GM21717 (cell line): ENCODE results near the gene RYR1.

Source experiments
- ATAC-seq: cut with Tn5 transposase; IDR thresholded peaks from one replicate; pipeline ENCODE4 v1.9.1; 2021; ENCODE audit warnings: mild to moderate bottlenecking, moderate library complexity; ENCODE audit not compliant: unreplicated experiment

Gene RYR1

GRCh38 chr19:38433268-38433733 lies at the start of gene RYR1:
TSS of gene RYR1 (plus strand) at chr19:38433691. CDS start at chr19:38433830, 139 bp downstream.
- ATAC-seq = no peak

DNA sequence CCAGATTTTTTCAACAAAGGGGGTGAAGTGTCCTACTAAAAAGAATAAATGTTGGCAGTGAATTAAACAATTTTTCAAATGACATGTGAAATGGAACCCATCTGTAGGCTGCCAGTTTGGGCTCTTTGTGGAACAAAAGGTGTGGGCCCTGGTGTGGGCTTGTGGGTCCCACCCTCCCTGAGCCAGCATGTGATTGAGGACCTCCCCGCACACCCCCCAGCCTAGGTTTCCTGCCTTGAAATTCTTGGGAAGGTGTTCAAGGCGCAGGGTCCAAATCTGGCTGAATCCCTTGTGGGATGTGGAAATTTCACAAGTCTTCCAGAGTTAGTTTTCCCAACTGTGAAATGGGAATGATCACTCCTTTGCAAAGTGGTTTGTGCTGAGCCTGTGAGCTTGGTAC lies 49.7 kb upstream of the RYR1 start:
- ATAC-seq = no peak

GRCh38 chr19:38384209-38385027 lies 49.1 kb upstream of the RYR1 start:
- no peak for ATAC-seq

DNA sequence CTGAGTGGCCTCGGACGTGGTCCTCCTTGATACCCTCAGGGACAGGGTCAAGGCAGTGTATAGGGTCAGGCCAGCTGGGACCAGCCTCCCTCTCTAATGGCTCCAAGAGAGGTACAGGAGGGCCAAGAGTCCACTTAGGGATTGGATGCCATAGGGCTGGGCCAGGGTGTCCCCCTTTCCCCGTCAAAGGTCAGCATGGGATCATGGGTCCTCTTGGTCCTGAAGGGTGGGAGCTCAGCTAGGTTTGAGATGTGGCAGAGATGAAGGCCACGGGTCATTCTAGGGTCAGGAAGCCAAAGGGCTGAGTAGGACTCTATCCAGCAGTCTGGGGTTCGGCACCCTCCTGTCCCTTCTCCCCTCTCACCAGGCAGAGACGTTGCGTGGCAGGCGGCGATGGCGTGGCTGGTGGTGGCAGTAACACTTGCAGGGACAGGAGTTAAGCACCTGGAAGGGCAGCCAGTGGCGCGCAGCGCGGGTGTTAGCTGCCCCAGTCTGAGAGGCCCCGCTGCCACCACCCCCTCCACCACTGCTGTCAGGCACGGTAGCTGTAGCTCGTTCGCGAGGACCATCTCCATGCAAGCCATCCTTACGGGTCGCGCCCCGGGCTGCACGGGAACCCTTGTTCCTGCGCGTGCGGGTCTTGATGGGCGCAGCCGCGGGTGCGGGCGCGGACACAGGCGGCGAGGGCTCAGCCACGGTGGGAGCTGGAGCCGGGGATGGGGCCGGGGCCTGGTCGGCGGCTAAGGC lies 48.3 kb upstream of the RYR1 start:
- no peak for ATAC-seq

- no peak for ATAC-seq
Measured at GRCh38 chr19:38385804-38386257, 47.7 kb upstream of the RYR1 start.

DNA sequence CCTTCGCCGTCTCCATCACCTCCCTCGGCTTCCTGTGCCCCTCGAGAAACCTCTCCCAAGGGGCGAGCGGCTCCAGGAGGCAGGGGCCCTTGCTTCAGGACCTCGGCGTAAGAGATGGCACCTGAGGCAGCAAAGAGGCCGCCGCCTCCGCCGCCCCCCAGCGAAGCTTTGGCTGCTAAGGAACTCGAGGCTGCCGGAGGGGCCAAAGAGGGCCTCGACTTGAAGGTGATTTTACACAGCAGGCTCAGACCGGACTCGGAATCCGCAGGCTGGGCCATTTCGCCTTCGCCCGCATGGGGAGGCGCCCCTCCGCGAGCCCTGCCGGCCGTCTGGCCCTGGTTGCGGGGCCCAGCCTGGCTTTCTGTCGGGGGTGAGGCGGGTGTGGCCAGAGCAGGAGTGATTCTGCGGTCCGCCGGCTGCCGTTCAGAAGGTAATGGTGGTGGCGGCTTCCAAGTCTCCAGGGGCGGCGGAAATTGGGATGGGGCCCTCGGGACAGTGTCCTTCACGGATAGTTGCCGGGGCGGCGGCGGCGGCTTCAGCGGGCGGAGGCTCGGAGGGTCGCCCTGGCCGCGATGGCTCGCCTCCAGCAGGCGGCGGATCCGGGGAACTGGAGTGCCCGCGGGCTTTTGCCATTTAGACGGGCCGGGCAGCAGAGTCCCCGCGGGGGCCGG lies 47.1 kb upstream of the RYR1 start:
- ATAC-seq = no peak

GRCh38 chr19:38386971-38387549 lies 46.4 kb upstream of the RYR1 start:
- ATAC-seq = no peak

DNA sequence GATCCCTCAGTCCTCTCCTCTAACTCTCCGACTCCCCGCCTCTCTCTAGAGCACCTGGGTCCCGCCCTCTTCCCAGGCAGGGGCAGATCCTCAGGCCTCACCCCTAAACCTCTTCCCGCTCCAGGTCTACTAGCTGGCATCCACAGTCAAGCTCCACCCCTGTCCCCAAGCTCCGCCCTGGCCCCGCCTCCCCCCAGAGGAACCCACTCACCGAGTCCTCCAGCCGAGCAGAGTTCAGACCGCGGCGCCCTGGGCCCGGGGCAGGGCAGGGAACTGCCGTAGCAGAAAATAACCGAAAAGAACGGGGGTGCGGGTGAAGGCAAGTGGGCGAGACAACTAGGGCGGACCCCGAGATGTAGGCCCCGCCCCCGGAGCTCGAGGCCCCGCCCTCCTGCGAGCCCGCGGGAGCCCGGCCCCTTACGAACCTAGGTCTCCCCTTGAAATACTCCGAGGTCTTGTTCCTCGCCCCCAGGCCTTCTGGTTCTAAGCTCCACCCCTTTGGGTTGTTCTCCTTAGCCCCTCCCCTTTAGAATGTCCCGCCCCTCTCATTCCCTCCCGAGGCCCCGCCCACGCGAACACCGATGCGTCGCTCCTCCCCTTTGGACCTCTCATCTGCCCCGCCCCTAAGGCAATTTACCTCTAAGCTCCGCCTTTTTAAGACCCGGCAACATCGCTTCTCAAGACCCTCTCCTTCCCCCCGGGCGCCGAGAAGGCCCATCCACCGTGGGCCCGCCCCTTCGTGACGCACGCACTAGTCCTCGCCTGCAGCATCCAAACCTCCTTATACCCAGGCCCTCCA lies 45.7 kb upstream of the RYR1 start, which contains the start of gene GGN:
Gene GGN (minus strand): TSS at position 485 of the 799 bp plus-strand sequence. CDS start 773 bp downstream, outside the sequence.
- ATAC-seq = no peak

DNA sequence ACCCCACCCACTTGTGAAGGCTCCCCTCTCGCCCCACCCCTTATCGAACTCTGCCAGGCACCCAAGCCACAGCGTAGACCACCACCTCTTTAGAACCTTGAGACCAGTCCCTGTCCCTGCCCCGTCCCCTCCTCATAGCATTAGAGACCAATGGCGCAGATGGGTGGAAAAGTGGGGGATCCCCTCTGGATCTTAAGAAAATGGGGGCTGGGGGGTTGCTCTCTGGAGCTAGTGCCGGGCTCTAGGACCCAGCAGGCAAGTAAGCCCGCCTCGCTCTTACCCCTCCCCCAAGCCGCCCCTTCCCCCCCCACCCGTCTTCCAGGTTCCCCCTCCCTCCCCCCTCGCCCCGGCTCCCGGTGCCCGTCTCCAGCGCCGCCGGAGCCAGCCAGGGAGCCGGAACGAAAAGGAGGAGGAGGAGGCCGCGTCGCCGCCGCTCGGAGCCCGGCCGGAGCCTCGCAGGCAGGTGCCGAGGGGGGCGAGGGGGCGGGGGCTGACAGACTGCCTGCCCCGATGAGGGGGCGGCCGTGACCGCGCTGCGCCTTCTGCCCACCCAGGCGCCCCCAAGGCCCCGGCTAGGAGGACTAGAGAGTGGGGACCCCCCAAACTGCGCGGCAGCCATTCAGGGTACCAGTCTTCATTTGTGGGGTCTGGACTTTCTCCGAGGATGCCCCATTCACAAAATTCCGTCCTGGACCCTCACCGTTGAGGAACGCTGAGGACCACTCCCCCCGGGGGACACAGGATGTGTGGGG lies 45.0 kb upstream of the RYR1 start, which contains the start of gene SPRED3:
Gene SPRED3 (plus strand): TSS at position 349 of the 752 bp plus-strand sequence. CDS start 1,606 bp downstream, outside the sequence.
- no peak for ATAC-seq

DNA sequence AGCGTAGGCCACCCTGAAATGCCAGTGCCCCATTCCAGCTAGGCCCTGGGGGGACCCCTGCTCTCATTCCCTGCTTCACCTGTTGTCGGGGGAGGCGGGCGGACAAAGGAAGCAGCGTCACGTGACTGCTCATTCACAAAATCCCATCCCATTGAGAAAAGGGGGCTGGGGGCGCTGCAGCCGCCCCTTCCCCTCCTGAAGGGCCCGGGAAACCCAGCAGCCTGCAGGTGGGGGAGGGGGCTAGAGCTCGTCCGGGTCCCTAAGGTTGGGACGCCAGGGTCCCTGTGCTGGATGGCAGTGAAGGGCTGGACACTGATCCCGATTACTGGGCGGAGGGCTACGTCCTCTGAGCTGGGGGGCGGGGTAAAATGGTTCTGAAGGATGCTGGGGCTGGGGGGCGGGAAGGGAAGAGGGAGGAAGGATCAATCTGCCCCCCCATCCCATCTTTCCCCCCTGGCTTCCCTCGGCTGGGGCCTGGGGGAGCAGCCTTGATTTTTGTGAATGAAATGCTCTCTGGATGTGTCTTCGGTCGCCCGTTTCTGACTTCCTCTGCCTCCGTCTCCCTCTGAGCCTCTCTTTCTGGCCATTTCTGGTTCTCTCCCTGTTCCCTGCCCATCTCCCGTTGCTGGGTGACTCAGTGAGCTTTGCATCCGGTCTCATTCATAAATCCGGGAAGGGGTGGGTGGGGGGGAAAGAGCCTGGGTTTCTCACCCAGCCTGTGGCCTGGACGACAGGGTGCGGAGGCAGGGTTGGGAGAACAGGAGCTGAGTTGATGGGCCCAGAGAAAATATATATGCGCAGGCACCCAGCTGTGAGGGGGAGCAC lies 44.2 kb upstream of the RYR1 start:
- no peak for ATAC-seq

GRCh38 chr19:38389957-38390924 lies 43.2 kb upstream of the RYR1 start:
- no peak for ATAC-seq

- no peak for ATAC-seq
Measured at GRCh38 chr19:38391911-38392464, 41.5 kb upstream of the RYR1 start.

GRCh38 chr19:38392707-38393308 lies 40.7 kb upstream of the RYR1 start:
- ATAC-seq = no peak

- no peak for ATAC-seq
Measured at GRCh38 chr19:38394488-38394887, 39.0 kb upstream of the RYR1 start.

GRCh38 chr19:38395381-38396114 lies 37.9 kb upstream of the RYR1 start:
- no peak for ATAC-seq

DNA sequence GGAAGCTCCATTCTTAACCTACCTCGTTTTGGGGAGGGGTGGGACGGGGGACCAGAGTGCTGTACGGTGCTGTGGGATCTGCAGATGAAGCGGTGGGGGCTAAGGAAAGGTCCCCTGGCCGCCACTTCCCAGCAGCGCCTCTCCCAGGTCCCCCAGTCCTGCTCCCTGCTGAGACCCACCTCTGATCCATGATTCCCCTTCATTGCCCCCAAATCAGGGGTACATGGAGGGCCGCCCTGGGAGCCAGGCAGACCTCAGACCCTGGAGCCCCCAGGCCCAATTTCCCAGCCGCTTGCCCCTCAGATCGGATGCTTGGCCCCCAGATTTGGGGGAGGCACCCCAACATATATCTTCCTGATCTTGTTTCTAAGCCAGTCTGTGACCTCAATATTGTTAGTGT lies 34.4 kb upstream of the RYR1 start:
- no peak for ATAC-seq
